ENCODE results near the gene XPR1. TPM values are rescaled to one million over a fixed set of nuclear protein-coding genes. Genes with fewer than 3 reads are reported as not detected.
A peak's percentile ranks its signal among the peaks of the same experiment; 100 is the strongest.

Gene XPR1
- total RNA-seq, 1 donor from 2014 or later = 21.8 TPM

GRCh38 chr1:180886338-180886737 lies 254.5 kb downstream of the XPR1 start:
- no peak for DNase-seq (ENCODE audit: low read depth in 2 of 2)

- DNase-seq (ENCODE audit: low read depth in 2 of 2) = no peak
Measured at GRCh38 chr1:180887841-180888240, 256.0 kb downstream of the XPR1 start.

GRCh38 chr1:180888870-180889269 lies 257.0 kb downstream of the XPR1 start:
- DNase-seq (ENCODE audit: low read depth in 2 of 2) = no peak

- DNase-seq (ENCODE audit: low read depth in 2 of 2) = no peak
Measured at GRCh38 chr1:180889325-180889724, 257.5 kb downstream of the XPR1 start.

- no peak for DNase-seq (ENCODE audit: low read depth in 2 of 2)
Measured at GRCh38 chr1:180892272-180892671, 260.4 kb downstream of the XPR1 start.

- no peak for DNase-seq (ENCODE audit: low read depth in 2 of 2)
Measured at GRCh38 chr1:180892675-180893074, 260.9 kb downstream of the XPR1 start.

- DNase-seq (ENCODE audit: low read depth in 2 of 2) = peak; percentile 12 to 41
Measured at GRCh38 chr1:180893614-180894013, 261.8 kb downstream of the XPR1 start.

- no peak for DNase-seq (ENCODE audit: low read depth in 2 of 2)
Measured at GRCh38 chr1:180896161-180896560, 264.3 kb downstream of the XPR1 start.

GRCh38 chr1:180898441-180899219 lies 266.8 kb downstream of the XPR1 start:
- no peak for DNase-seq (ENCODE audit: low read depth in 2 of 2)

GRCh38 chr1:180899262-180899661 lies 267.4 kb downstream of the XPR1 start:
- DNase-seq (ENCODE audit: low read depth in 2 of 2) = no peak

GRCh38 chr1:180901076-180901990 lies 269.5 kb downstream of the XPR1 start:
- DNase-seq (ENCODE audit: low read depth in 2 of 2) = no peak

GRCh38 chr1:180902541-180902940 lies 270.7 kb downstream of the XPR1 start:
- DNase-seq (ENCODE audit: low read depth in 2 of 2) = no peak

- no peak for DNase-seq (ENCODE audit: low read depth in 2 of 2)
Measured at GRCh38 chr1:180905927-180906326, 274.1 kb downstream of the XPR1 start.

GRCh38 chr1:180906511-180906910 lies 274.7 kb downstream of the XPR1 start:
- DNase-seq (ENCODE audit: low read depth in 2 of 2) = no peak

GRCh38 chr1:180907313-180908055 lies 275.7 kb downstream of the XPR1 start:
- DNase-seq (ENCODE audit: low read depth in 2 of 2) = no peak

GRCh38 chr1:180908074-180908765 lies 276.4 kb downstream of the XPR1 start:
- DNase-seq (ENCODE audit: low read depth in 2 of 2) = no peak

GRCh38 chr1:180909005-180909414 lies 277.2 kb downstream of the XPR1 start:
- DNase-seq (ENCODE audit: low read depth in 2 of 2) = no peak

GRCh38 chr1:180909462-180909976 lies 277.7 kb downstream of the XPR1 start:
- no peak for DNase-seq (ENCODE audit: low read depth in 2 of 2)

- DNase-seq (ENCODE audit: low read depth in 2 of 2) = peak in 1 of 2 donors; percentile 6
Measured at GRCh38 chr1:180911640-180912191, 279.9 kb downstream of the XPR1 start.

GRCh38 chr1:180912211-180912800 lies 280.5 kb downstream of the XPR1 start:
- DNase-seq (ENCODE audit: low read depth in 2 of 2) = peak; percentile 20 to 21
